ENCODE data around the gene SERINC3. TPM values are rescaled to one million over a fixed set of nuclear protein-coding genes. Genes with fewer than 3 reads are reported as not detected.

Gene SERINC3
- total and polyA plus RNA-seq, 2 of the 13 experiments (the other 11 are each of a cell fraction or from before 2014, with no cell fraction given): 82.0 to 226 TPM

DNA sequence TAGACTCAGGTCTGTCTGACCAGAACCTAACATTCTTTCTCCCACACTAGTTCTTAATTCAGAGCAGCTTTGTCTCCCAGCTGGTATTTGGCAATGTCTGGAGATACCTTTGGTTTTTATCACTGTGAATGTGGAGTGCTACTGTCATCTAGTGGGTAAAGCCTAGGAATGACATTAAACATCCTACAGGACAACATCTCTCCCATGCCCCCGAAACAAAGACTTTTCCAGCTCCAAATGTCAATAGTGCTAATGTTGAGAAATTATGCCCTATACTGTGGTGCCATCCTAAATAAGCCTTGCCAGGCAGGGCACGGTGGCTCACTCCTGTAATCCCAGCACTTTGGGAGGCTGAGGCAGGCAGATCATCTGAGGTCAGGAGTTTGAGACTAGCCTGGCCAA lies 50.4 kb downstream of the SERINC3 start (continued):
- TF ChIP-seq ELF3 (CRISPR knock-in tag; IDR thresholded peaks at IDR 0.05) (0 out of 2 replicates have a peak, but pooled peaks have one; percentile 58), KLF16 (CRISPR knock-in tag; IDR thresholded peaks at IDR 0.05) (0 out of 4 replicates have a peak, but pooled peaks of 1 of the 2 experiments have one; percentile 70), CEBPG (CRISPR knock-in tag; IDR thresholded peaks at IDR 0.05) (peak; percentile 92), SMAD9 (CRISPR knock-in tag; IDR thresholded peaks at IDR 0.05) (no peak), MTA3 (CRISPR knock-in tag; IDR thresholded peaks at IDR 0.05) (no peak), ZNF614 (CRISPR knock-in tag; IDR thresholded peaks at IDR 0.05; ENCODE audit: borderline replicate concordance) (peak; percentile 76), SRF (IDR thresholded peaks at IDR 0.05; ENCODE audit: low read depth, low read length) (no peak), HOXA5 (CRISPR knock-in tag; IDR thresholded peaks at IDR 0.05) (0 out of 2 replicates have a peak, but pooled peaks have one; percentile 40), HDAC2 (CRISPR knock-in tag; IDR thresholded peaks at IDR 0.05) (peak; percentile 61; the same call in 1 of the 2 replicates), SMAD3 (CRISPR knock-in tag; IDR thresholded peaks at IDR 0.05) (0 out of 2 replicates have a peak, but pooled peaks have one; percentile 58), DRAP1 (CRISPR knock-in tag; IDR thresholded peaks at IDR 0.05) (peak; percentile 45; the same call in 1 of the 2 replicates), ZNF326 (CRISPR knock-in tag; IDR thresholded peaks at IDR 0.05; ENCODE audit: borderline replicate concordance) (no peak; the same call in 1 of the 2 replicates), TOE1 (CRISPR knock-in tag; IDR thresholded peaks at IDR 0.05) (0 out of 2 replicates have a peak, but pooled peaks have one; percentile 34), RBFOX2 (IDR thresholded peaks at IDR 0.05; ENCODE audit: low read depth, low read length) (no peak), IRF2 (CRISPR knock-in tag; IDR thresholded peaks at IDR 0.05) (peak; percentile 80; the same call in 1 of the 2 replicates), ZNF510 (CRISPR knock-in tag; IDR thresholded peaks at IDR 0.05; ENCODE audit: low read depth) (0 out of 2 replicates have a peak, but pooled peaks have one; percentile 60), BATF2 (CRISPR knock-in tag; IDR thresholded peaks at IDR 0.05) (no peak), ZNF441 (CRISPR knock-in tag; IDR thresholded peaks at IDR 0.05; ENCODE audit: borderline replicate concordance) (peak; percentile 64; the same call in 1 of the 2 replicates), DDIT3 (CRISPR knock-in tag; IDR thresholded peaks at IDR 0.05) (peak; percentile 64; the same call in 1 of the 2 replicates), ZNF550 (CRISPR knock-in tag; IDR thresholded peaks at IDR 0.05; ENCODE audit: borderline replicate concordance) (no peak), KAT8 (CRISPR knock-in tag; IDR thresholded peaks at IDR 0.05) (peak; percentile 71; the same call in 1 of the 2 replicates), FOXK1 (CRISPR knock-in tag; IDR thresholded peaks at IDR 0.05; ENCODE audit: borderline replicate concordance, low read depth) (peak; percentile 78), MEF2D (CRISPR knock-in tag; IDR thresholded peaks at IDR 0.05) (0 out of 2 replicates have a peak, but pooled peaks have one; percentile 22), ARID4A (CRISPR knock-in tag; IDR thresholded peaks at IDR 0.05; ENCODE audit: borderline replicate concordance) (peak; percentile 18; the same call in 1 of the 2 replicates)
- TF ChIP-seq, protein P1, sequence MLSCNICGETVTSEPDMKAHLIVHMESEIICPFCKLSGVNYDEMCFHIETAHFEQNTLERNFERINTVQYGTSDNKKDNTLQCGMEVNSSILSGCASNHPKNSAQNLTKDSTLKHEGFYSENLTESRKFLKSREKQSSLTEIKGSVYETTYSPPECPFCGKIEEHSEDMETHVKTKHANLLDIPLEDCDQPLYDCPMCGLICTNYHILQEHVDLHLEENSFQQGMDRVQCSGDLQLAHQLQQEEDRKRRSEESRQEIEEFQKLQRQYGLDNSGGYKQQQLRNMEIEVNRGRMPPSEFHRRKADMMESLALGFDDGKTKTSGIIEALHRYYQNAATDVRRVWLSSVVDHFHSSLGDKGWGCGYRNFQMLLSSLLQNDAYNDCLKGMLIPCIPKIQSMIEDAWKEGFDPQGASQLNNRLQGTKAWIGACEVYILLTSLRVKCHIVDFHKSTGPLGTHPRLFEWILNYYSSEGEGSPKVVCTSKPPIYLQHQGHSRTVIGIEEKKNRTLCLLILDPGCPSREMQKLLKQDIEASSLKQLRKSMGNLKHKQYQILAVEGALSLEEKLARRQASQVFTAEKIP (CRISPR knock-in tag; IDR thresholded peaks at IDR 0.05; ENCODE audit: borderline replicate concordance): no peak
